Measurements from ENCODE around the gene PID1.

DNA sequence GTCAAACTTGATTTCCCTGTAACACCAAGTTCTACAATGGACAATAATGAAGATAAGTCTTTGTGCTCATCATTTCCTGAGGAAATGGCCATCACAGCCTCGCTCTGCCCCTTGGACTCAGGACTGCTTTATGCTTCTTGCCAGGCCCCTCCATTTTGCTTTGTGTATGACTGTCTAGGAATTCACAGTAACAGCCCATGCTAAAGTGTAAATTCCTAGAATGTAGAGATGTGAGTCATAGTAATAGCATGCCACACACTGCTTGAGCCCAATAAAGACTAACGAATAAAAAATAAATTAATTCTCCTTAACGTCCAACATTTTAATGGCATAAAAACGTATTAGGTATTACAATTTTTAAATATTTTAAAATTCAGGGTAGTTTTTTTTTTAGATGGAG, 226.5 kb downstream of the PID1 start:
- TF ChIP-seq, protein P1, sequence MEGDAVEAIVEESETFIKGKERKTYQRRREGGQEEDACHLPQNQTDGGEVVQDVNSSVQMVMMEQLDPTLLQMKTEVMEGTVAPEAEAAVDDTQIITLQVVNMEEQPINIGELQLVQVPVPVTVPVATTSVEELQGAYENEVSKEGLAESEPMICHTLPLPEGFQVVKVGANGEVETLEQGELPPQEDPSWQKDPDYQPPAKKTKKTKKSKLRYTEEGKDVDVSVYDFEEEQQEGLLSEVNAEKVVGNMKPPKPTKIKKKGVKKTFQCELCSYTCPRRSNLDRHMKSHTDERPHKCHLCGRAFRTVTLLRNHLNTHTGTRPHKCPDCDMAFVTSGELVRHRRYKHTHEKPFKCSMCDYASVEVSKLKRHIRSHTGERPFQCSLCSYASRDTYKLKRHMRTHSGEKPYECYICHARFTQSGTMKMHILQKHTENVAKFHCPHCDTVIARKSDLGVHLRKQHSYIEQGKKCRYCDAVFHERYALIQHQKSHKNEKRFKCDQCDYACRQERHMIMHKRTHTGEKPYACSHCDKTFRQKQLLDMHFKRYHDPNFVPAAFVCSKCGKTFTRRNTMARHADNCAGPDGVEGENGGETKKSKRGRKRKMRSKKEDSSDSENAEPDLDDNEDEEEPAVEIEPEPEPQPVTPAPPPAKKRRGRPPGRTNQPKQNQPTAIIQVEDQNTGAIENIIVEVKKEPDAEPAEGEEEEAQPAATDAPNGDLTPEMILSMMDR (IDR thresholded peaks at IDR 0.05), result no peak
- TF ChIP-seq POLR2A (IDR thresholded peaks at IDR 0.05), result no peak
